IMR-90 (cell line): ENCODE measurements around the gene LRP11. TPM values are rescaled to one million over a fixed set of nuclear protein-coding genes. Genes with fewer than 3 reads are reported as not detected.

Source experiments
- ATAC-seq: fragments of 200-7000 bp; cut with Tn5 transposase; 2 replicates; pipeline ENCODE4 v1.9.1; 2020; ENCODE audit warnings: low read depth, mild to moderate bottlenecking, moderate library complexity
- BruUV-seq: library from RNA; stranded (reverse); fragments of 400-500 nt; replicated peaks from 2 replicates; lab custom pipeline; 2021; lab: Mats Ljungman, UMichigan
- CTCF ChIA-PET: fragments of 300-600 bp; formaldehyde crosslinking; extraction: SDS; loops from one replicate; lab custom pipeline; 2021; ENCODE audit warnings: antibody characterized with exemption; lab: Yijun Ruan, JAX
- POLR2A ChIA-PET: fragments of 300-600 bp; sonication (Branson Sonifier 250); formaldehyde crosslinking; loops from one replicate; lab custom pipeline; 2022; ENCODE audit warnings: antibody characterized with exemption; ENCODE audit not compliant: unreplicated experiment; lab: Charles Lee
- DNase-seq: peaks from one replicate; pipeline ENCODE4 v3.0.0; 2013
- H2AFZ ChIP-seq: replicated peaks from 2 replicates; pipeline ENCODE3; 2013; ENCODE audit warnings: low read length, mild to moderate bottlenecking; ENCODE audit not compliant: poor library complexity
- H2AK5ac ChIP-seq: 2 replicates; pipeline ENCODE4 v1.6.1; 2013; ENCODE audit warnings: low read depth, low read length, inconsistent platforms
- H2AK9ac ChIP-seq: replicated peaks from 2 replicates; pipeline ENCODE3; 2013; ENCODE audit warnings: mild to moderate bottlenecking, low read depth, low read length, moderate library complexity; ENCODE audit not compliant: poor library complexity
- H2BK120ac ChIP-seq: 2 replicates; pipeline ENCODE4 v1.6.1; 2013; ENCODE audit warnings: low read depth, low read length, inconsistent platforms
- H2BK15ac ChIP-seq: 3 replicates; pipeline ENCODE4 v1.6.1; 2013; ENCODE audit warnings: low read depth, low read length, inconsistent platforms
- H2BK20ac ChIP-seq: 2 replicates; pipeline ENCODE4 v1.6.1; 2013; ENCODE audit warnings: low read depth, mild to moderate bottlenecking, inconsistent platforms, low read length, moderate library complexity
- H2BK5ac ChIP-seq: 2 replicates; pipeline ENCODE4 v1.6.1; 2013; ENCODE audit warnings: mild to moderate bottlenecking, low read depth, low read length, inconsistent platforms; ENCODE audit not compliant: poor library complexity, severe bottlenecking
- H3K14ac ChIP-seq: replicated peaks from 2 replicates; pipeline ENCODE4 v1.6.1; 2013; ENCODE audit warnings: low read depth, low read length, inconsistent platforms
- H3K18ac ChIP-seq: 2 replicates; pipeline ENCODE4 v1.6.1; 2013; ENCODE audit warnings: low read depth, low read length, control low read depth
- H3K23ac ChIP-seq: 2 replicates; pipeline ENCODE4 v1.6.1; 2013; ENCODE audit warnings: low read depth, low read length, inconsistent platforms
- H3K27ac ChIP-seq: 2 replicates; pipeline ENCODE4 v1.5.1; 2013; ENCODE audit warnings: mild to moderate bottlenecking, control low read depth, low read length; ENCODE audit not compliant: insufficient read depth
- H3K27me3 ChIP-seq: 2 replicates; pipeline ENCODE4 v1.6.1; 2013; ENCODE audit warnings: low read length; ENCODE audit not compliant: control insufficient read depth, insufficient read depth
- H3K36me3 ChIP-seq: 2 replicates; pipeline ENCODE4 v1.6.1; 2013; ENCODE audit warnings: low read length, mixed read lengths; ENCODE audit not compliant: control insufficient read depth, insufficient read depth
- H3K4ac ChIP-seq: 2 replicates; pipeline ENCODE4 v1.6.1; 2013; ENCODE audit warnings: low read depth, low read length, inconsistent platforms
- H3K4me1 ChIP-seq: 2 replicates; pipeline ENCODE4 v1.6.1; 2013; ENCODE audit warnings: low read length, mixed read lengths; ENCODE audit not compliant: control insufficient read depth, insufficient read depth
- H3K4me2 ChIP-seq: 2 replicates; pipeline ENCODE4 v1.6.1; 2013; ENCODE audit warnings: low read depth, mild to moderate bottlenecking, control low read depth, low read length, moderate library complexity
- H3K4me3 ChIP-seq: 2 replicates; pipeline ENCODE4 v1.5.1; 2013; ENCODE audit warnings: low read depth, mild to moderate bottlenecking, control low read depth, low read length, moderate library complexity; ENCODE audit not compliant: insufficient read depth
- H3K56ac ChIP-seq: 2 replicates; pipeline ENCODE4 v1.6.1; 2013; ENCODE audit warnings: low read length, inconsistent platforms; ENCODE audit not compliant: insufficient read depth; ENCODE audit errors: extremely low read depth
- H3K79me1 ChIP-seq, 2 experiments: 2 replicates each; pipeline ENCODE4 v1.6.1; 2013; ENCODE audit warnings: low read length in 2 of 2, inconsistent platforms in 1 of 2, low read depth in 1 of 2
- H3K9ac ChIP-seq: 2 replicates; pipeline ENCODE4 v1.6.1; 2013; ENCODE audit warnings: low read depth, low read length, control low read depth
- H3K9me1 ChIP-seq: 2 replicates; pipeline ENCODE4 v1.6.1; 2013; ENCODE audit warnings: low read length, inconsistent platforms; ENCODE audit not compliant: insufficient read depth
- H3K9me3 ChIP-seq: 2 replicates; pipeline ENCODE4 v1.6.1; 2013; ENCODE audit warnings: low read length; ENCODE audit not compliant: control insufficient read depth, insufficient read depth
- H4K20me1 ChIP-seq: 2 replicates; pipeline ENCODE4 v1.6.1; 2013; ENCODE audit warnings: low read length, inconsistent platforms; ENCODE audit not compliant: insufficient read depth
- H4K5ac ChIP-seq: 2 replicates; pipeline ENCODE4 v1.6.1; 2013; ENCODE audit warnings: mild to moderate bottlenecking, low read depth, low read length, control low read depth
- H4K8ac ChIP-seq, 2 experiments: 2 replicates each; pipeline ENCODE4 v1.6.1; 2013; ENCODE audit warnings: low read depth in 2 of 2, low read length in 2 of 2, control low read depth in 1 of 2, inconsistent platforms in 1 of 2
- H4K91ac ChIP-seq: 2 replicates; pipeline ENCODE4 v1.6.1; 2013; ENCODE audit warnings: low read depth, low read length, inconsistent platforms; ENCODE audit not compliant: insufficient read depth
- BHLHE40 ChIP-seq: fragments of 150-350 bp; IDR thresholded peaks from 2 replicates; pipeline ENCODE4 v1.6.1; 2016; ENCODE audit warnings: mild to moderate bottlenecking, low read depth, low read length
- CEBPB ChIP-seq: IDR thresholded peaks from 2 replicates; pipeline ENCODE4 v1.6.1; 2012; ENCODE audit warnings: low read depth, low read length, improper control_type of control experiment
- CHD1 ChIP-seq: IDR thresholded peaks from 2 replicates; pipeline ENCODE4 v1.6.1; 2012; ENCODE audit warnings: low read depth, low read length, improper control_type of control experiment
- CTCF ChIP-seq: conservative IDR thresholded peaks from 2 replicates; pipeline ENCODE4 v1.5.1; 2012; ENCODE audit warnings: mild to moderate bottlenecking, low read depth, low read length, improper control_type of control experiment
- ELK1 ChIP-seq: fragments of 150-350 bp; IDR thresholded peaks from 2 replicates; pipeline ENCODE4 v1.6.1; 2016; ENCODE audit warnings: low read depth, mild to moderate bottlenecking, low read length, moderate library complexity, borderline replicate concordance
- FOS ChIP-seq: fragments of 150-350 bp; IDR thresholded peaks from 2 replicates; pipeline ENCODE4 v1.6.1; 2016; ENCODE audit warnings: low read depth, low read length
- MAFK ChIP-seq: IDR thresholded peaks from 2 replicates; pipeline ENCODE4 v1.6.1; 2012; ENCODE audit warnings: low read depth, low read length, improper control_type of control experiment
- MAZ ChIP-seq: IDR thresholded peaks from 2 replicates; pipeline ENCODE4 v1.6.1; 2012; ENCODE audit warnings: low read depth, mild to moderate bottlenecking, low read length, improper control_type of control experiment, moderate library complexity, borderline replicate concordance
- MXI1 ChIP-seq: IDR thresholded peaks from 2 replicates; pipeline ENCODE4 v1.6.1; 2012; ENCODE audit warnings: low read depth, mild to moderate bottlenecking, low read length, moderate library complexity, borderline replicate concordance
- NFE2L2 ChIP-seq: fragments of 150-350 bp; IDR thresholded peaks from 2 replicates; pipeline ENCODE4 v1.6.1; 2016; ENCODE audit warnings: low read depth, mild to moderate bottlenecking, low read length
- POLR2A ChIP-seq: IDR thresholded peaks from 2 replicates; pipeline ENCODE4 v1.6.1; 2012; ENCODE audit warnings: mild to moderate bottlenecking, low read depth, low read length
- RAD21 ChIP-seq: IDR thresholded peaks from 2 replicates; pipeline ENCODE4 v1.6.1; 2012; ENCODE audit warnings: low read length, improper control_type of control experiment
- RCOR1 ChIP-seq: IDR thresholded peaks from 2 replicates; pipeline ENCODE4 v1.6.1; 2012; ENCODE audit warnings: mild to moderate bottlenecking, low read length, improper control_type of control experiment; ENCODE audit not compliant: insufficient replicate concordance
- RFX5 ChIP-seq: IDR thresholded peaks from 2 replicates; pipeline ENCODE4 v1.8.0; 2012; ENCODE audit warnings: low read depth, mild to moderate bottlenecking, low read length, moderate library complexity
- SMC3 ChIP-seq: fragments of 150-350 bp; IDR thresholded peaks from 2 replicates; pipeline ENCODE4 v1.6.1; 2016; ENCODE audit warnings: low read depth, mild to moderate bottlenecking, antibody characterized with exemption, low read length, moderate library complexity
- WGBS, 2 experiments: methylation state at CpG; one replicate each; pipeline versions ENCODE4 v1.1.5 to v1.1.7; 2013; ENCODE audit warnings: missing lambda C conversion rate in 2 of 2; ENCODE audit not compliant: insufficient read length in 1 of 2; ENCODE audit errors: extremely low coverage in 2 of 2; 5-methylcytosine and 5-hydroxymethylcytosine counted together
- dilution Hi-C: fragments of 300-500 bp; cut with HindIII; formaldehyde crosslinking; loops from one replicate; pipeline ENCODE4 v1.14.3; 2018; ENCODE audit warnings: low sequenced_read_pairs; ENCODE audit not compliant: unreplicated experiment
- in situ Hi-C: fragments of 300-500 bp; cut with MboI; formaldehyde crosslinking; loops from 3 replicates; pipeline ENCODE4 v1.14.3; 2019; ENCODE audit warnings: low sequenced_read_pairs, inconsistent platforms, mixed read lengths
- intact Hi-C: fragments of 100-400 bp; cut with micrococcal nuclease; formaldehyde crosslinking; loops from 2 replicates; pipeline ENCODE4 v1.10.0; 2022
- polyA plus RNA-seq, 3 experiments: library from polyadenylated mRNA; depleted of rRNA; stranded (reverse); fragments of >200 nt; gene quantifications; 2 replicates each; pipeline ENCODE4 v1.2.3, GENCODE V29; 2012; ENCODE audit warnings: low replicate concordance in 1 of 3
- total RNA-seq: library from RNA; depleted of rRNA; stranded (reverse); fragments of >200 nt; gene quantifications from 2 replicates; pipeline ENCODE4 v1.2.3, GENCODE V29; 2012
- TF ChIP-seq, protein P1 (sequence below): fragments of 150-350 bp; IDR thresholded peaks from 2 replicates; pipeline ENCODE4 v1.6.1; 2017; ENCODE audit warnings: mild to moderate bottlenecking, antibody characterized with exemption, low read length, low read depth

Gene LRP11
- total and polyA plus RNA-seq, 2 of the 4 experiments (the other 2 are of a cell fraction), result 48.8 to 63.8 TPM

GRCh38 chr6:149899486-149899885, 35.3 kb upstream of the LRP11 start:
- no CpG with 5 or more reads among the region's 6 CpGs for WGBS, 2 experiments
- peaks cover 4% of the 10 kb centered on the region for H3K27me3 ChIP-seq
- H3K79me1 ChIP-seq, result peaks cover 0 to 11% of the 10 kb centered on the region in 2 experiments; a peak in 1 of 4 replicates
- no peak overlapping the region for H3K56ac ChIP-seq
- H4K5ac ChIP-seq, result no peak overlapping the region
- H2AK9ac ChIP-seq, result no peak overlapping the region
- TF ChIP-seq, protein P1, sequence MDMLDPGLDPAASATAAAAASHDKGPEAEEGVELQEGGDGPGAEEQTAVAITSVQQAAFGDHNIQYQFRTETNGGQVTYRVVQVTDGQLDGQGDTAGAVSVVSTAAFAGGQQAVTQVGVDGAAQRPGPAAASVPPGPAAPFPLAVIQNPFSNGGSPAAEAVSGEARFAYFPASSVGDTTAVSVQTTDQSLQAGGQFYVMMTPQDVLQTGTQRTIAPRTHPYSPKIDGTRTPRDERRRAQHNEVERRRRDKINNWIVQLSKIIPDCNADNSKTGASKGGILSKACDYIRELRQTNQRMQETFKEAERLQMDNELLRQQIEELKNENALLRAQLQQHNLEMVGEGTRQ, result no peak
- TF ChIP-seq FOS (no peak), POLR2A (no peak), ELK1 (no peak), SMC3 (no peak), RCOR1 (no peak), RAD21 (no peak), CHD1 (no peak), BHLHE40 (no peak), MXI1 (no peak), RFX5 (no peak), NFE2L2 (no peak), MAZ (no peak), CEBPB (no peak), CTCF (no peak), MAFK (no peak)
- H2AFZ ChIP-seq, result no peak overlapping the region
- in situ Hi-C loops (no loop called here), dilution Hi-C loops (no loop called here), intact Hi-C loops (no loop called here)
- no peak overlapping the region for H3K27ac ChIP-seq
- H3K14ac ChIP-seq, result no peak overlapping the region
- H2AK5ac ChIP-seq, result no peak overlapping the region
- no peak overlapping the region for H3K4me3 ChIP-seq
- ChIA-PET CTCF (no interaction called here), POLR2A (no interaction called here)
- no peak overlapping the region for H2BK20ac ChIP-seq
- no peak overlapping the region for H4K91ac ChIP-seq
- no peak overlapping the region for H2BK120ac ChIP-seq
- peaks cover 20% of the 10 kb centered on the region for H3K9me1 ChIP-seq
- no peaks in the 10 kb centered on the region for H4K20me1 ChIP-seq
- H3K4me1 ChIP-seq, result peaks cover 24% of the 10 kb centered on the region
- DNase-seq (no peak), ATAC-seq (no peak)
- H3K23ac ChIP-seq, result no peak overlapping the region
- H3K9me3 ChIP-seq, result no peaks in the 10 kb centered on the region
- H3K4ac ChIP-seq, result no peak overlapping the region
- H3K18ac ChIP-seq, result no peak overlapping the region
- no TSS peak for BruUV-seq
- no peaks in the 10 kb centered on the region for H3K36me3 ChIP-seq
- no peak overlapping the region for H3K4me2 ChIP-seq
- H2BK15ac ChIP-seq, result no peak overlapping the region
- H3K9ac ChIP-seq, result no peak overlapping the region
- no peak overlapping the region for H2BK5ac ChIP-seq
- H4K8ac ChIP-seq, result no peak overlapping the region
